ENCODE measurements around the gene TSPAN15.
"Not testable (repeated sequence)": the region's sequence is repeated elsewhere in the genome, so short reads cannot be mapped to it uniquely, and the experiment has no call there.

Gene TSPAN15

GRCh38 chr10:69533658-69534057 lies 82.4 kb downstream of the TSPAN15 start:
- DNase-seq (ENCODE audit: insufficient read length, low spot score): no peak
- no peak for FAIRE-seq

DNA sequence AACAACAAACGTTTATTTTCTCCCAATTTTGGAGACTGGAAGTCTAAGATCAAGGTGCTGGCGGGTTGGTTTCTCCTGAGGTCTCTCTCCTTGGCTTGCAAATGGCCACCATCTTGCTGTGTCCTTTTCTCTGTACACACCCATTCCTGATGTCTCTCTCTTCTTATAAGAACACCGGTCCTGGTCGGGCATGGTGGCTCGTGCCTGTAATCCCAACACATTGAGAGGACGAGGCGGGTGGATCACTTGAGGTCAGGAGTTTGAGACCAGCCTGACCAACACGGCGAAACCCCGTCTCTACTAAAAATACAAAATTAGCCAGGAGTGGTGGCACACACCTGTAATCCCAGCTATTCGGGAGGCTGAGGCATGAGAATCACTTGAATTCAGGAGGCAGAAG lies 85.3 kb downstream of the TSPAN15 start:
- DNase-seq (ENCODE audit: insufficient read length, low spot score); FAIRE-seq: not testable (repeated sequence)

DNA sequence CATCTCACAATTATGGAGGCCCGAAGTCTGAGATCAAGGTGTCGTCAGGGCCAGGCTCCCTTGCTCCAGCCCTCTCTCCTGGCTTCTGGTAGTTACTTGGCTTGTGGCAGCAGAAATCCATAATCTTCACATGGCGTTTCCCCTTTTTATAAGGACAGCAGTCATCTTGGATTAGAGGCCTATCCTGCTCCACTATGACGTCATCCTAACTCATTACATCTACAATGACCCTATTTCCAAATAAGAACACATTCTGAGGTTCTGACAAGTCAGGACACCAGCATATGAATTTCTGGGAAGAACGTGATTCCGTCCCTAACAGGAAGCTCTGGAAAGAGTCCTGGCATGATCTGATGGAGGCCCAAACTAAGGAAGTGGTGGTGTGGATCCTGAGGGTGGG lies 86.2 kb downstream of the TSPAN15 start:
- FAIRE-seq: no peak
- DNase-seq (ENCODE audit: insufficient read length, low spot score): no peak

DNA sequence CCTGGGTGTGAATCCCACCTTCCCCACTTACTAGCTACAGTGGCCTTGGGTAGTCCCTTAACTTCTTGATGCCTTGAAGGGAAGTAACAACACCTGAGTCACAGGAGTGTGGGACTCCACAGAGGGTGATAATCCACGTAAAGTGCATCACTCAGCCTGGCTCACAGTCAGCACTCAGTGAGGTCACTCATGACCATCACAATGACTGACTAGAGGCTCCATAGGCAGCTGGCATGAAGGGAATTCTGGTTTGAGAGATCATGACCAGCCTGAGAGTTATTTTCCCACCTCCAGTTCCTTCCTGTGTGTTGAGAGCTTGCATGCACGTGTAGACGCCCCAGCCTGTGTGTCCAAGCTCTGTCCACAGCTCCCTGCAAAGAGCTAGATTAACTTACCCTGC lies 87.2 kb downstream of the TSPAN15 start:
- no peak for DNase-seq (ENCODE audit: insufficient read length, low spot score)
- FAIRE-seq: no peak

DNA sequence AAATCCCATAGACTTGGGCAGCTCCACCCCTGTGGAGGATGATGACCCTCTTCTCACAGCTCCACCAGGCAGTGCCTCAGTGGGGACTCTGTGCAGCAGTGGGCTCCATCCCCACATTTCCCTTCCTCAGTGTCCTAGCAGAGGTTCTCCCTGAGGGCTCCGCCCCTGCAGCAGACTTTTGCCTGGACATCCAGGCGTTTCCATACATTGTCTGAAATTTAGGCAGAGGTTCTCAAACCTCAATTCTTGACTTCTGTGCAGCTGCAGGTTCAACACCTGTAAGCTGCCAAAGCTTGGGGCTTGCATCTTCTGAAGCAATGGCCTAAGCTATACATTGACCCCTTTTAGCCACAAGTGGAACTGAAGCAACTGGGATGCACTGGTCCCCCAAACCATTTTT lies 90.2 kb downstream of the TSPAN15 start:
- no peak for DNase-seq (ENCODE audit: insufficient read length, low spot score)
- FAIRE-seq: no peak

- DNase-seq (ENCODE audit: insufficient read length, low spot score) (no peak), FAIRE-seq (no peak)
Measured at GRCh38 chr10:69549959-69550358, 98.7 kb downstream of the TSPAN15 start.

DNA sequence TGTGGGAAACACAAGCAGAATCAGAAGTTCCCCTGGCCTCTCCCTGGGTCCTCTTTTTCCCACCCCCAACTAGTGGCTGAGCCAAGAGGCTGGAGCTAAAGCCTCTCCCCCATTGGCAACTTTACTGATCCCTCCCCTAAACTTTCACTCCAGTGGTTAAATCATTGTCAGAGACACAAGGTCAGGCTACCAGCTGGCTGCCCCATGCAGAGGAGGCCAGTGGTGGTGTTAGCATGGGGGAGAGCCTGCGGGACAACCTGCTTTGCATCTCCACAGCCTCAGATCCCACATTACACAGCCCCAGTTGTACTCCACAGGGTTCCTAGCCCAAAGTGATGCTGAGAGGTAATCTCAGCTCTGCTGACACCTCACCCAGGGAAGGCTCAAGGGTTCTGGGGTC lies 101.0 kb downstream of the TSPAN15 start:
- no peak for DNase-seq (ENCODE audit: insufficient read length, low spot score)
- FAIRE-seq: no peak

DNA sequence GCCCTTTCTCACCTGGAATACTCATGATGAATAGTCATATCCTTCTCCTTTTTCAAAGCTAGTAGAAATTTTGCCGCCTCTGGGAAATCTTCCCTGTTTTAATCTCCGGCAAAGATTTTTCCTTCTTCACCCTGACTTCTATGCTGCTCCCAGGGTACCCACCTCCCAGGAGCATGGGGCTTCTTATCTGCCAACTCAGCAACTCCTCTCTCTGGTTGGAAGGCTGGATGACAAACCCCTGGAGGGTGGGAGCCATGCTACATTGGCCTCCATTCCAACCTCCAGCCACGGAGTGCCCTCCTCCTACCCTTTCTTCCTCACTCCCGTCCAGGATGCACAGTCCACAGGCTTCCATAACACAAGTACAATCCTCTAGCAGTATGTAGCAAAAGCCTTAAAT lies 102.1 kb downstream of the TSPAN15 start:
- no peak for DNase-seq (ENCODE audit: insufficient read length, low spot score)
- no peak for FAIRE-seq

DNA sequence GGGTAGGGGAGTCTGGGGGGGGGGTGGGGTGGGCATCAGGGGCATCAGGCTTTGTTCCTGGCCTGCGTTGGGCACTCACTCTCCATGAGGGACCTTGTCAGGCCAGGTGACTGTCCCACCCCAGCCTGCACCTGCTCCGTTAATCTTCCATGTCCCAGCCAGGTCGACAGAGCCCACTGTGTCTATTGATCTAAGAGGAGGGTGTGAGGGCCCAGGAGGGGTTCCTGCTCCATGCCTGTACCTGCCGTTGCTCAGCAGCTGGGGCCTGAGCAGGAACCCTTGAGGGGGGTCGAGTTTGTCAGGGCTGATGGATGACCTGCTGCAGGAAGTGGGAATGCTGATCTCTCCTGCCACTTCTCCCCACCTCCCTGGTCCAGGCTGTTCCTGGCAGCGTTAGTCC lies 103.3 kb downstream of the TSPAN15 start:
- no peak for DNase-seq (ENCODE audit: insufficient read length, low spot score)
- FAIRE-seq: no peak
